Measurements from ENCODE around the gene LCE3C. TPM values are rescaled to one million over a fixed set of nuclear protein-coding genes. Genes with fewer than 3 reads are reported as not detected.

The LCE3C gene
- total and polyA plus RNA-seq, 9 of the 15 experiments (the other 6 are each of a cell fraction or from before 2014, with no cell fraction given) = not detected

GRCh38 chr1:152630596-152630995 lies 30.6 kb downstream of the LCE3C start:
- TF ChIP-seq HNRNPK (IDR thresholded peaks at IDR 0.05; ENCODE audit: low read depth, low read length, poor library complexity, severe bottlenecking) = no peak
- ChIA-PET POLR2A (no interaction called here), CTCF (ENCODE audit: low intra/inter-chr PET ratio) (no interaction called here)
- ATAC-seq (no peak), DNase-seq (ENCODE audit: extremely low read depth in 1 of 4, low spot score in 3 of 4) (no peak), FAIRE-seq (no peak)
- H3K27me3 ChIP-seq (ENCODE audit: control insufficient read depth in 2 of 2, insufficient read depth in 2 of 2, low read length in 2 of 2) = no peaks in the 10 kb centered on the region
- H3K9me3 ChIP-seq (replicated peaks; ENCODE audit: control insufficient read depth, insufficient read depth, low read depth, low read length) = no peaks in the 10 kb centered on the region
- H3K27ac ChIP-seq (ENCODE audit: extremely low read depth, low read depth, low read length) = no peak overlapping the region
- no peaks in the 10 kb centered on the region for H3K9me1 ChIP-seq (ENCODE audit: control insufficient read depth, insufficient read depth, low read length)
- H3K4me3 ChIP-seq = no peak overlapping the region
- in situ Hi-C loops (cut with MboI) = no loop called here
- intact Hi-C loops (cut with micrococcal nuclease) = no loop called here
- H3K36me3 ChIP-seq (ENCODE audit: control insufficient read depth, insufficient read depth, low read length) = no peaks in the 10 kb centered on the region
- 0% methylated on average over 3 of the region's 3 CpGs for WGBS (ENCODE audit: insufficient coverage, low coverage, missing lambda C conversion rate)
- H3K79me2 ChIP-seq (ENCODE audit: control insufficient read depth, insufficient read depth, low read length) = no peaks in the 10 kb centered on the region
- no peaks in the 10 kb centered on the region for H3K4me1 ChIP-seq (replicated peaks in 1 of 2; ENCODE audit: control insufficient read depth in 2 of 2, insufficient read depth in 2 of 2, low read length in 2 of 2)
- no peak overlapping the region for H2AFZ ChIP-seq (ENCODE audit: low read depth, low read length)
- H4K20me1 ChIP-seq (replicated peaks; ENCODE audit: control insufficient read depth, insufficient read depth, low read length) = no peaks in the 10 kb centered on the region
- H3K4me2 ChIP-seq (ENCODE audit: insufficient read depth, low read length) = no peak overlapping the region
- BruUV-seq (replicated peaks) = no TSS peak
- no peak overlapping the region for H3K9ac ChIP-seq (ENCODE audit: insufficient read depth in 1 of 2, low read depth in 2 of 2, low read length in 2 of 2)

DNA sequence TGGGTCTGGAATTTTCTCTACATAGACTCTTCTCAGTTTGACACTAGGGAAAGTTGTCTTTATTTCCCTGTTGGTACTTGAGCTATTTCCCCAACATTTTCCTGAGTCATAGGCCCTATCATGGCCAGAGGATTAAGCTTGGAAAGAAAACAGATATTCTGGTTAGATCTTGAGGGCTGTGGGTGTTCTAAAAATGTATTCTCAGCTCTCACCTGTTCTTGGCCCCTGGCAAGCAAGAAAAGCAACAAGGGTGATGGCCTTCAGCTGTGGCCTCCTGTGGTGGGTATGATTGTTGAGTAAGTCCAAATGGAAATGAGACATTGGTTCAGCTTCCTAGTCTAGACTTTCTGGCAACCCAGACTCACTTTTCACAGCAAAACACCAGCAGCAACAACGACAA lies 40.3 kb downstream of the LCE3C start:
- in situ Hi-C loops (cut with MboI) = no loop called here
- ATAC-seq (no peak), DNase-seq (ENCODE audit: extremely low read depth in 1 of 4, low spot score in 3 of 4) (no peak), FAIRE-seq (no peak)
- ChIA-PET POLR2A (no interaction called here), CTCF (ENCODE audit: low intra/inter-chr PET ratio) (no interaction called here)
- no peak overlapping the region for H2AFZ ChIP-seq (ENCODE audit: low read depth, low read length)
- H3K9ac ChIP-seq (ENCODE audit: insufficient read depth in 1 of 2, low read depth in 2 of 2, low read length in 2 of 2) = no peak overlapping the region
- H3K9me3 ChIP-seq (replicated peaks; ENCODE audit: control insufficient read depth, insufficient read depth, low read depth, low read length) = no peaks in the 10 kb centered on the region
- no peak overlapping the region for H3K4me2 ChIP-seq (ENCODE audit: insufficient read depth, low read length)
- H3K79me2 ChIP-seq (ENCODE audit: control insufficient read depth, insufficient read depth, low read length) = no peaks in the 10 kb centered on the region
- TF ChIP-seq GTF3C2 (IDR thresholded peaks at IDR 0.05; ENCODE audit: borderline replicate concordance, extremely low read depth, insufficient read length) (no peak), HOMEZ (CRISPR knock-in tag; IDR thresholded peaks at IDR 0.05) (no peak), SMAD2 (IDR thresholded peaks at IDR 0.05; ENCODE audit: low read depth, low read length) (no peak), ZNF75A (CRISPR knock-in tag; IDR thresholded peaks at IDR 0.05) (no peak)
- TF ChIP-seq, protein P1, sequence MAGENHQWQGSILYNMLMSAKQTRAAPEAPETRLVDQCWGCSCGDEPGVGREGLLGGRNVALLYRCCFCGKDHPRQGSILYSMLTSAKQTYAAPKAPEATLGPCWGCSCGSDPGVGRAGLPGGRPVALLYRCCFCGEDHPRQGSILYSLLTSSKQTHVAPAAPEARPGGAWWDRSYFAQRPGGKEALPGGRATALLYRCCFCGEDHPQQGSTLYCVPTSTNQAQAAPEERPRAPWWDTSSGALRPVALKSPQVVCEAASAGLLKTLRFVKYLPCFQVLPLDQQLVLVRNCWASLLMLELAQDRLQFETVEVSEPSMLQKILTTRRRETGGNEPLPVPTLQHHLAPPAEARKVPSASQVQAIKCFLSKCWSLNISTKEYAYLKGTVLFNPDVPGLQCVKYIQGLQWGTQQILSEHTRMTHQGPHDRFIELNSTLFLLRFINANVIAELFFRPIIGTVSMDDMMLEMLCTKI (IDR thresholded peaks at IDR 0.05; ENCODE audit: partially characterized antibody) = no peak
- WGBS (ENCODE audit: insufficient coverage, low coverage, missing lambda C conversion rate) = 0% methylated on average over 1 of the region's 1 CpG
- no TSS peak for BruUV-seq (replicated peaks)
- no peaks in the 10 kb centered on the region for H3K27me3 ChIP-seq (ENCODE audit: control insufficient read depth in 2 of 2, insufficient read depth in 2 of 2, low read length in 2 of 2)
- H3K9me1 ChIP-seq (ENCODE audit: control insufficient read depth, insufficient read depth, low read length) = no peaks in the 10 kb centered on the region
- no peaks in the 10 kb centered on the region for H3K36me3 ChIP-seq (ENCODE audit: control insufficient read depth, insufficient read depth, low read length)
- H3K4me1 ChIP-seq (replicated peaks in 1 of 2; ENCODE audit: control insufficient read depth in 2 of 2, insufficient read depth in 2 of 2, low read length in 2 of 2) = no peaks in the 10 kb centered on the region
- H3K4me3 ChIP-seq = no peak overlapping the region
- no peaks in the 10 kb centered on the region for H4K20me1 ChIP-seq (replicated peaks; ENCODE audit: control insufficient read depth, insufficient read depth, low read length)
- intact Hi-C loops (cut with micrococcal nuclease) = no loop called here
- H3K27ac ChIP-seq (ENCODE audit: extremely low read depth, low read depth, low read length) = no peak overlapping the region

All from K562 (cell line).